Activated T-cell treated with anti-CD3 and anti-CD28 coated beads for 48 hours (primary cell): Measurements from ENCODE around the gene WSCD2.
"Not testable (repeated sequence)": the region's sequence is repeated elsewhere in the genome, so short reads cannot be mapped to it uniquely, and the experiment has no call there.

ENCODE experiments used
- DNase-seq: peaks from one replicate; pipeline ENCODE4 v3.0.0-alpha.2; 2020; ENCODE audit warnings: low read depth

The WSCD2 gene

GRCh38 chr12:108198043-108198442 lies 69.0 kb downstream of the WSCD2 start:
- no peak for DNase-seq

GRCh38 chr12:108199106-108199505 lies 70.0 kb downstream of the WSCD2 start:
- no peak for DNase-seq

- no peak for DNase-seq
Observed at GRCh38 chr12:108201808-108202207, 72.7 kb downstream of the WSCD2 start.

GRCh38 chr12:108204117-108204987 lies 75.3 kb downstream of the WSCD2 start:
- no peak for DNase-seq

GRCh38 chr12:108205864-108206263 lies 76.8 kb downstream of the WSCD2 start:
- DNase-seq, result no peak

GRCh38 chr12:108207791-108208730 lies 79.0 kb downstream of the WSCD2 start:
- no peak for DNase-seq

- no peak for DNase-seq
Observed at GRCh38 chr12:108210001-108210400, 80.9 kb downstream of the WSCD2 start.

GRCh38 chr12:108211157-108211556 lies 82.1 kb downstream of the WSCD2 start:
- no peak for DNase-seq

GRCh38 chr12:108213871-108214445 lies 84.9 kb downstream of the WSCD2 start:
- no peak for DNase-seq

GRCh38 chr12:108214486-108214885 lies 85.4 kb downstream of the WSCD2 start:
- DNase-seq, result no peak

- no peak for DNase-seq
Observed at GRCh38 chr12:108215458-108215857, 86.4 kb downstream of the WSCD2 start.

- DNase-seq, result no peak
Observed at GRCh38 chr12:108218921-108219320, 89.8 kb downstream of the WSCD2 start.

GRCh38 chr12:108225101-108225500 lies 96.0 kb downstream of the WSCD2 start:
- not testable (repeated sequence) for DNase-seq

GRCh38 chr12:108226866-108227265 lies 97.8 kb downstream of the WSCD2 start:
- no peak for DNase-seq

GRCh38 chr12:108228746-108229145 lies 99.7 kb downstream of the WSCD2 start:
- DNase-seq, result no peak

- no peak for DNase-seq
Observed at GRCh38 chr12:108231109-108231905, 102.2 kb downstream of the WSCD2 start.

- DNase-seq, result no peak
Observed at GRCh38 chr12:108231909-108232434, 102.9 kb downstream of the WSCD2 start.

GRCh38 chr12:108232565-108232964 lies 103.5 kb downstream of the WSCD2 start:
- no peak for DNase-seq

GRCh38 chr12:108234158-108234557 lies 105.1 kb downstream of the WSCD2 start:
- no peak for DNase-seq

GRCh38 chr12:108235197-108235984 lies 106.3 kb downstream of the WSCD2 start:
- no peak for DNase-seq

GRCh38 chr12:108235985-108236263 lies 106.8 kb downstream of the WSCD2 start:
- DNase-seq, result no peak
